GM19463 (cell line): Measurements from ENCODE around the gene MED12L.

Experiments
- ATAC-seq: cut with Tn5 transposase; IDR thresholded peaks from one replicate; pipeline ENCODE4 v1.9.1; 2021; ENCODE audit warnings: mild to moderate bottlenecking, moderate library complexity; ENCODE audit not compliant: unreplicated experiment

The MED12L gene

GRCh38 chr3:151283907-151284461 lies 198.5 kb downstream of the MED12L start:
- no peak for ATAC-seq

- ATAC-seq, result no peak
Measured at GRCh38 chr3:151285940-151286339, 200.5 kb downstream of the MED12L start.

GRCh38 chr3:151289445-151289844 lies 204.0 kb downstream of the MED12L start:
- no peak for ATAC-seq

- no peak for ATAC-seq
Measured at GRCh38 chr3:151290673-151291072, 205.2 kb downstream of the MED12L start.

- ATAC-seq, result peak; percentile 65
Measured at GRCh38 chr3:151293127-151293526, 207.7 kb downstream of the MED12L start.

- ATAC-seq, result no peak
Measured at GRCh38 chr3:151296226-151296625, 210.8 kb downstream of the MED12L start.

GRCh38 chr3:151297429-151297828 lies 212.0 kb downstream of the MED12L start:
- no peak for ATAC-seq

- no peak for ATAC-seq
Measured at GRCh38 chr3:151299006-151299405, 213.5 kb downstream of the MED12L start.

GRCh38 chr3:151300539-151300938 lies 215.1 kb downstream of the MED12L start:
- ATAC-seq, result no peak

- no peak for ATAC-seq
Measured at GRCh38 chr3:151301787-151302186, 216.3 kb downstream of the MED12L start.

GRCh38 chr3:151303751-151304150 lies 218.3 kb downstream of the MED12L start:
- ATAC-seq, result no peak

GRCh38 chr3:151305060-151305774 lies 219.8 kb downstream of the MED12L start:
- no peak for ATAC-seq

- ATAC-seq, result no peak
Measured at GRCh38 chr3:151305775-151306151, 220.3 kb downstream of the MED12L start.

GRCh38 chr3:151306168-151306810 lies 220.8 kb downstream of the MED12L start:
- ATAC-seq, result no peak

GRCh38 chr3:151307131-151307530 lies 221.7 kb downstream of the MED12L start:
- no peak for ATAC-seq

GRCh38 chr3:151307583-151308488 lies 222.4 kb downstream of the MED12L start:
- ATAC-seq, result no peak

GRCh38 chr3:151309566-151309965 lies 224.1 kb downstream of the MED12L start:
- ATAC-seq, result no peak

GRCh38 chr3:151312972-151313371 lies 227.5 kb downstream of the MED12L start:
- ATAC-seq, result no peak

GRCh38 chr3:151314137-151314536 lies 228.7 kb downstream of the MED12L start:
- ATAC-seq, result no peak

- no peak for ATAC-seq
Measured at GRCh38 chr3:151314593-151314992, 229.1 kb downstream of the MED12L start.

GRCh38 chr3:151315136-151315535 lies 229.7 kb downstream of the MED12L start:
- ATAC-seq, result no peak
